Measurements from ENCODE around the gene GPR107. TPM values are rescaled to one million over a fixed set of nuclear protein-coding genes. Genes with fewer than 3 reads are reported as not detected.

The GPR107 gene
- total and polyA plus RNA-seq, 8 donors = 3.4 to 37.8 (median 13.2) TPM

DNA sequence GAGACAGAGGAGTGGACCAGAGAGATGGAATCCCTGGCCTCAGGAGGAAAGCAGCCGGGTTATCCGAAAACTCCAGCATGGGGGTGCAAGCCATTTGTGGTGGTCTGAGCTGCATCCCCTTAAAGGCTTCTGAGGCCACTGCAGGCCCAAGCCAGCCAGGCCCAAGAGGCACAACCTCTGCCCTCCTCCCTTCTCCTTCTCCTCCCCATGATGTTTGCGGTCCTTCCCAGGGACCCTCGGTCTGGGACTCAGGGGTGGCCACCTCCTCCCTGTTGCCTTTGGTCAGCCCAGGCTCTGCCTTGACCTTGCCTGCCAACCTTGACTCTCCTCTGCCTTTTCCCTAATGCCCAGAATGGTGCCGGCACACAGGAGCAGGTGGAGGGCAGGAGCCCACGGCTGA lies 123.1 kb downstream of the GPR107 start:
- Histone ChIP-seq H3K36me3 (no peaks in the 10 kb centered on the region), H3K27me3 (peaks cover 0 to 18% (median 10%) of the 10 kb centered on the region in 3 donors), H3K4me1 (peaks cover 20 to 56% (median 29%) of the 10 kb centered on the region in 4 donors), H3K4me3 (no peak overlapping the region), H3K9me3 (no peaks in the 10 kb centered on the region), H3K27ac (peak overlapping the region in 3 of 5 donors; percentile 55 to 91 (median 66))
- no peak for DNase-seq
- intact Hi-C loops (cut with DNase I; ENCODE audit: low total_unique reads) = no loop called here
- 88 to 93% (median 92%) methylated on average over 6 of the region's 6 CpGs for WGBS, 5 donors
- TF ChIP-seq EP300 (IDR thresholded peaks at IDR 0.05) (no peak), POLR2AphosphoS5 (IDR thresholded peaks at IDR 0.05) (no peak), POLR2A (IDR thresholded peaks at IDR 0.05) (no peak)
- TF ChIP-seq, protein P1, sequence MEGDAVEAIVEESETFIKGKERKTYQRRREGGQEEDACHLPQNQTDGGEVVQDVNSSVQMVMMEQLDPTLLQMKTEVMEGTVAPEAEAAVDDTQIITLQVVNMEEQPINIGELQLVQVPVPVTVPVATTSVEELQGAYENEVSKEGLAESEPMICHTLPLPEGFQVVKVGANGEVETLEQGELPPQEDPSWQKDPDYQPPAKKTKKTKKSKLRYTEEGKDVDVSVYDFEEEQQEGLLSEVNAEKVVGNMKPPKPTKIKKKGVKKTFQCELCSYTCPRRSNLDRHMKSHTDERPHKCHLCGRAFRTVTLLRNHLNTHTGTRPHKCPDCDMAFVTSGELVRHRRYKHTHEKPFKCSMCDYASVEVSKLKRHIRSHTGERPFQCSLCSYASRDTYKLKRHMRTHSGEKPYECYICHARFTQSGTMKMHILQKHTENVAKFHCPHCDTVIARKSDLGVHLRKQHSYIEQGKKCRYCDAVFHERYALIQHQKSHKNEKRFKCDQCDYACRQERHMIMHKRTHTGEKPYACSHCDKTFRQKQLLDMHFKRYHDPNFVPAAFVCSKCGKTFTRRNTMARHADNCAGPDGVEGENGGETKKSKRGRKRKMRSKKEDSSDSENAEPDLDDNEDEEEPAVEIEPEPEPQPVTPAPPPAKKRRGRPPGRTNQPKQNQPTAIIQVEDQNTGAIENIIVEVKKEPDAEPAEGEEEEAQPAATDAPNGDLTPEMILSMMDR (IDR thresholded peaks at IDR 0.05) = no peak

DNA sequence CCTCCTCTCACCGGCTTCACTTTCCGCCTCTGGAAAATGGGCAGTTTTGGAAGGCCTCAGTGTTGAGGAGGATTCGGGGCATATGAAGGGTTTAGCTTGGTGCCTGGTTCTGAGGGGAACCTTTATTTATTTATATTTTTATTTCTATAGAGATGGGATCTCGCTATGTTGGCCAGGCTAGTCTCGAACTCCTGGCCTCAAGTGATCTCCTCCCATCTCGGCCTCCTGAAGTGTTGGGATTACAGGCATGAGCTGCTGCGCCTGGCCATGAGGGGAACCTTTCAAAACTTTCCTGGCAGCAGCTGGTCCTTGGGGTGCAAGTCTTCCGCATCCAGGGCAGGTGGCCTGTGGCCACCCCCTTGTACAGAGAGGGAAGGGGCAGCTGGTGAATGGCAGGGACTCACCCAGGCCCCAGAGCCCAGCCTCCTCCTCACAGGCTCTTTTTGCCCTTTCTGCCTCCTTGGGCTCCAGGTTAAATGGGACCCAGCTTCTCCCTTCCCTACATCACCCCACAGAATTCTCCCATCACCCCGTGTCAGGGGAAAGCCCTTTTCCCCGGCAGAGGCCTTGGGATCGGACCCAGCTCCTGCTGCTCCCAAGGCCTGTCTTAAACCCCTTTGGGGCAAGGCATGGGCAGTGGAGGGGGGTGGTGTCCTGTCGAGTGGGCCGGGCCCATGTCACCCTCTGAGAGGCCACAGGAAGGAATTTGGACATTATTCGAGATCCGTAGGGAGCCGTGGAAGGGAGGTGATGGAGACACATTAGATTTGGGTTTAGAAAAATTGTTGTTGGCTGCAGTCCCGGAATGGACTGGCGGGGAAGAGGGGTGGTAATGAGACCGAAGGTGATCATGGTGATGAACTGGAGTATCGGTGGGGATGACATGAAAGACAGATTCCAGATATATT lies 124.4 kb downstream of the GPR107 start:
- TF ChIP-seq EP300 (IDR thresholded peaks at IDR 0.05) (no peak), POLR2A (IDR thresholded peaks at IDR 0.05) (no peak), POLR2AphosphoS5 (IDR thresholded peaks at IDR 0.05) (no peak)
- TF ChIP-seq, protein P1 (IDR thresholded peaks at IDR 0.05) = no peak
- H3K36me3 ChIP-seq = no peaks in the 10 kb centered on the region
- intact Hi-C loops (cut with DNase I; ENCODE audit: low total_unique reads) = no loop called here
- no peak for DNase-seq
- H3K27ac ChIP-seq = peak overlapping the region in 4 of 5 donors; percentile 38 to 91 (median 60)
- peaks cover 18 to 62% (median 33%) of the 10 kb centered on the region in 4 donors for H3K4me1 ChIP-seq
- H3K9me3 ChIP-seq = no peaks in the 10 kb centered on the region
- 68 to 91% (median 77%) methylated on average over 20 of the region's 20 CpGs for WGBS, 5 donors
- H3K27me3 ChIP-seq = peaks cover 0 to 8% (median under 1%) of the 10 kb centered on the region in 3 donors
- H3K4me3 ChIP-seq = no peak overlapping the region

DNA sequence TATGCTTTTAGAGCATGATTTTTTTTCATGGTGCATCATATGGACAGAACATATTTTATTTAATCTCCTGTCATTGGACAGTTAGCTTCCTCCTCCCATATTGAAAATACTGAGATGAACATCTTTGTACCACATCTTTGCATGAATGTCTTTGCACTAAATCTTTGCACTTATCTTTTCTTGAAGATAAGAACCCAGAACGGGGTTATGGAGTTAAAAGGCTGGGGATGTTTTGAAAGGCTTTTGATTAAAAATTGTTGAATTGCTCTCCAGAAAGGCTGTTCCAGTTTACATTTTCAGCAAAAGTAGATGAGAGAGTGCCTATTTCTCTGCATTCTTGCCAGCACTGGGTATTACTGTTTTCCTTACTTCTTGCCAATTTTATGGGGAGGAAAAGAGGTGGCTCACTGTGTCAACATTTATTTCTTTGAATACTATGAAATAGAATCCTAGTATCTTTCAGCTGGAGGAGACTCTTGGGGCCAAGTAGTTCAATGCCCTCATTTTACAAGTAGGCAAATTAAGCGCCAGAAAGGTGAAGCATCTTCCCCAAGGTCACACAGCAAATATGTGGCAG lies 125.7 kb downstream of the GPR107 start:
- peak overlapping the region in 1 of 5 donors; percentile 90 for H3K27ac ChIP-seq
- no peaks in the 10 kb centered on the region for H3K36me3 ChIP-seq
- no peaks in the 10 kb centered on the region for H3K9me3 ChIP-seq
- TF ChIP-seq, protein P1 (IDR thresholded peaks at IDR 0.05) = no peak
- TF ChIP-seq POLR2AphosphoS5 (IDR thresholded peaks at IDR 0.05) (no peak), POLR2A (IDR thresholded peaks at IDR 0.05) (no peak), EP300 (IDR thresholded peaks at IDR 0.05) (no peak)
- no peaks in the 10 kb centered on the region for H3K27me3 ChIP-seq
- DNase-seq = no peak
- 60 to 67% (median 62%) methylated on average over 2 of the region's 2 CpGs for WGBS, 5 donors
- intact Hi-C loops (cut with DNase I; ENCODE audit: low total_unique reads) = no loop called here
- H3K4me3 ChIP-seq = no peak overlapping the region
- H3K4me1 ChIP-seq = peaks cover 11 to 60% (median 26%) of the 10 kb centered on the region in 4 donors

DNA sequence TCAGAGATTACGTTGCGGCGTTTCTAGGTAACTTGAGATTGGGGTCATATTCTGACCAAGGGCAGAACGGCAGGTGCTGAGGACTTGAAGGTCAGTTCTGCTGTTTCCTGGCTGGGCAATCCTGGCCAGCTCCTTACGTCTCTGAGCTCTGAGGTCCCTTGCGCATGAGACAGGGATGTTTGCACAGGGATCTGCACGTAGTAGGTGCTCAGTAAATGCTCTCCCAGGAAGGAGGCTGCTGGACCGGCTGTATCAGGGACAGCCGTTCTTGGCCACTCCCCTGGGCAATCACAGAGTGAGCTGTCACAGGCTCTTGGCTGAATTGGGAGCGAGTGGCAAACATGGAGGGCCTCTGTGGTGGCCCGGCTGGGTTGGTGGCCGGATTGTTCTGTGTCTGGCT lies 126.8 kb downstream of the GPR107 start:
- DNase-seq = no peak
- TF ChIP-seq POLR2AphosphoS5 (IDR thresholded peaks at IDR 0.05) (no peak), POLR2A (IDR thresholded peaks at IDR 0.05) (no peak), EP300 (IDR thresholded peaks at IDR 0.05) (no peak)
- TF ChIP-seq, protein P1 (IDR thresholded peaks at IDR 0.05) = no peak
- H3K27ac ChIP-seq = peak overlapping the region in 4 of 5 donors; percentile 34 to 90 (median 84)
- intact Hi-C loops (cut with DNase I; ENCODE audit: low total_unique reads) = no loop called here
- H3K4me1 ChIP-seq = peaks cover 11 to 56% (median 26%) of the 10 kb centered on the region in 4 donors
- no peaks in the 10 kb centered on the region for H3K27me3 ChIP-seq
- no peak overlapping the region for H3K4me3 ChIP-seq
- 73 to 84% (median 82%) methylated on average over 11 to 12 of the region's 12 CpGs for WGBS, 5 donors
- H3K9me3 ChIP-seq = no peaks in the 10 kb centered on the region
- H3K36me3 ChIP-seq = no peaks in the 10 kb centered on the region

All from stomach (tissue), 9 donors.